ENCODE data around the gene MEGF11.

- TF ChIP-seq POLR2AphosphoS5 (IDR thresholded peaks at IDR 0.05; ENCODE audit: low read depth), result no peak
- TF ChIP-seq CTCF (IDR thresholded peaks at IDR 0.05; ENCODE audit: insufficient read depth, low read length), result no peak
- TF ChIP-seq REST (IDR thresholded peaks at IDR 0.05; ENCODE audit: insufficient replicate concordance, low read depth), result no peak
- TF ChIP-seq SPI1 (IDR thresholded peaks at IDR 0.05; ENCODE audit: borderline replicate concordance, low read depth), result no peak
- no peak for TF ChIP-seq GABPA (IDR thresholded peaks at IDR 0.05; ENCODE audit: low read depth)
Observed at GRCh38 chr15:66210684-66211083, 42.9 kb downstream of the MEGF11 start.
